Ovary (tissue), 9 donors: ENCODE data around the gene NPAS3. TPM values are rescaled to one million over a fixed set of nuclear protein-coding genes. Genes with fewer than 3 reads are reported as not detected.

Experiments
- DNase-seq, 5 donors: peaks; one replicate each; pipeline ENCODE4 v3.0.0-alpha.2; 2019 to 2020
- H3K27ac ChIP-seq, 2 donors: fragments of 200-600 bp; one replicate each; pipeline versions ENCODE4 v1.5.1 to v1.8.0; 2019 to 2022
- H3K27me3 ChIP-seq: fragments of 200-600 bp; one replicate; pipeline ENCODE4 v1.8.0; 2022
- H3K36me3 ChIP-seq: fragments of 200-600 bp; sonication (generic); one replicate; pipeline ENCODE4 v1.5.1; 2019
- H3K4me1 ChIP-seq: one replicate; pipeline ENCODE4 v1.8.1; 2013; ENCODE audit warnings: mild to moderate bottlenecking, moderate library complexity; ENCODE audit not compliant: insufficient read depth
- H3K4me3 ChIP-seq: fragments of 200-600 bp; sonication (generic); one replicate; pipeline ENCODE4 v1.5.1; 2017
- H3K9me3 ChIP-seq, 2 donors: fragments of 200-600 bp in 1 of 2; sonication (generic) in 1 of 2; one replicate each; pipeline versions ENCODE4 v1.5.1 to v1.8.1; 2013 to 2019; ENCODE audit warnings: mild to moderate bottlenecking in 1 of 2, moderate library complexity in 1 of 2
- EP300 ChIP-seq: sonication (generic); formaldehyde crosslinking; IDR thresholded peaks from one replicate; pipeline ENCODE4 v1.6.1; 2017; ENCODE audit warnings: antibody characterized with exemption
- POLR2A ChIP-seq: fragments of 450-650 bp; IDR thresholded peaks from one replicate; pipeline ENCODE4 v1.6.1; 2017; ENCODE audit warnings: antibody characterized with exemption, mild to moderate bottlenecking, moderate library complexity
- WGBS, 3 donors: extraction: QIAGEN DNeasy Blood & Tissue Kit in 1 of 3; methylation state at CpG; one replicate each; pipeline versions ENCODE4 v1.1.5 to v1.1.7; 2013 to 2017; 5-methylcytosine and 5-hydroxymethylcytosine counted together
- intact Hi-C, 4 donors: fragments of 100-400 bp; cut with DNase I; formaldehyde crosslinking; loops; one replicate each; pipeline versions ENCODE4 v1.11.0 to v1.15.1; 2022 to 2023
- polyA plus RNA-seq, 2 donors: library from polyadenylated mRNA; stranded (reverse); fragments of 200-250 nt in 1 of 2; fragments of 350-450 nt in 1 of 2; fragmentation: Illumina TruSeq in 1 of 2; extraction: RNeasy Lipid Tissue Mini Kit (QIAGEN cat#74804) in 1 of 2; gene quantifications; one replicate each; pipeline ENCODE4 v1.2.3, GENCODE V29; 2013 to 2014
- total RNA-seq, 7 donors: library from RNA; depleted of rRNA in 2 of 7; stranded (reverse); fragments of >200 nt in 2 of 7; fragmentation: NEBNext Ultra II Directional in 3 of 7; extraction: Animal tissue kit (Norgen Biotek cat#: 25700) in 3 of 7; gene quantifications; one replicate each; pipeline versions ENCODE4 v1.1.0 to v1.2.4, GENCODE V29; 2016 to 2023
- TF ChIP-seq, protein P1 (sequence below), 3 donors: fragments of 450-650 bp in 2 of 3; fragments of 200-600 bp in 1 of 3; IDR thresholded peaks; one replicate each; pipeline versions ENCODE4 v1.5.1 to v1.8.0; 2016 to 2022; ENCODE audit warnings: antibody characterized with exemption in 3 of 3, mild to moderate bottlenecking in 1 of 3
- donor health status: DM: no; HTN: no; CAD: no; lungs with moderate emphysema.
- donor health status: DM: no; HTN: no; CAD: no.
- donor health status: Bipolar disorder and iron deficiency.
- donor health status: DM: yes; HTN: yes; CAD: no.
- donor health status: DM: no; HTN: no; CAD: no.
- donor health status: DM: yes; HTN: yes; CAD: no.

Gene NPAS3
- total and polyA plus RNA-seq, 9 donors, result 1.9 to 15.4 (median 11.4) TPM

DNA sequence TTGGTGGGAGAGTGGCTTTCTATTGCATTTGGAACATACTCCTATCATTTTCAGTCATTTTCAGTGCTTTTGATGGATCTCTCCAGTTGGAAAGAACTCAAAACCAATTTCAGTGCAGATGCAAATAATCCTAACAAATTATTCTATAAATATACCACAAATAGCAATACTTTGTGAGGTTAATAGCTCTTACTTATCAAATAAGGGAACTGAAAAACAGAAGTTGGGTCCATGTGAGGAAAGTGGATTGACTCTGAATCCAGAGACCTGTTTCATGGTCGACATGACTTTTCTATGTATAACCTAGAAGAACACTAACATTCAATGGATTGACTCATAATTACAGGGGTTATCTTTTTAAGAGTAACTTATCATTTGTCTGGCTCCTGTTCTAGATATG lies 763.6 kb downstream of the NPAS3 start:
- H3K27ac ChIP-seq, result no peak overlapping the region
- no peaks in the 10 kb centered on the region for H3K27me3 ChIP-seq
- intact Hi-C loops, result no loop called here
- no peaks in the 10 kb centered on the region for H3K4me1 ChIP-seq
- TF ChIP-seq, protein P1, sequence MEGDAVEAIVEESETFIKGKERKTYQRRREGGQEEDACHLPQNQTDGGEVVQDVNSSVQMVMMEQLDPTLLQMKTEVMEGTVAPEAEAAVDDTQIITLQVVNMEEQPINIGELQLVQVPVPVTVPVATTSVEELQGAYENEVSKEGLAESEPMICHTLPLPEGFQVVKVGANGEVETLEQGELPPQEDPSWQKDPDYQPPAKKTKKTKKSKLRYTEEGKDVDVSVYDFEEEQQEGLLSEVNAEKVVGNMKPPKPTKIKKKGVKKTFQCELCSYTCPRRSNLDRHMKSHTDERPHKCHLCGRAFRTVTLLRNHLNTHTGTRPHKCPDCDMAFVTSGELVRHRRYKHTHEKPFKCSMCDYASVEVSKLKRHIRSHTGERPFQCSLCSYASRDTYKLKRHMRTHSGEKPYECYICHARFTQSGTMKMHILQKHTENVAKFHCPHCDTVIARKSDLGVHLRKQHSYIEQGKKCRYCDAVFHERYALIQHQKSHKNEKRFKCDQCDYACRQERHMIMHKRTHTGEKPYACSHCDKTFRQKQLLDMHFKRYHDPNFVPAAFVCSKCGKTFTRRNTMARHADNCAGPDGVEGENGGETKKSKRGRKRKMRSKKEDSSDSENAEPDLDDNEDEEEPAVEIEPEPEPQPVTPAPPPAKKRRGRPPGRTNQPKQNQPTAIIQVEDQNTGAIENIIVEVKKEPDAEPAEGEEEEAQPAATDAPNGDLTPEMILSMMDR (IDR thresholded peaks at IDR 0.05), result no peak
- TF ChIP-seq POLR2A, result no peak
- TF ChIP-seq EP300, result no peak
- WGBS, 3 donors, result 82 to 91% (median 84%) methylated on average over 1 of the region's 1 CpG
- H3K9me3 ChIP-seq, result no peaks in the 10 kb centered on the region
- no peak overlapping the region for H3K4me3 ChIP-seq
- H3K36me3 ChIP-seq, result no peaks in the 10 kb centered on the region
- DNase-seq, result no peak

DNA sequence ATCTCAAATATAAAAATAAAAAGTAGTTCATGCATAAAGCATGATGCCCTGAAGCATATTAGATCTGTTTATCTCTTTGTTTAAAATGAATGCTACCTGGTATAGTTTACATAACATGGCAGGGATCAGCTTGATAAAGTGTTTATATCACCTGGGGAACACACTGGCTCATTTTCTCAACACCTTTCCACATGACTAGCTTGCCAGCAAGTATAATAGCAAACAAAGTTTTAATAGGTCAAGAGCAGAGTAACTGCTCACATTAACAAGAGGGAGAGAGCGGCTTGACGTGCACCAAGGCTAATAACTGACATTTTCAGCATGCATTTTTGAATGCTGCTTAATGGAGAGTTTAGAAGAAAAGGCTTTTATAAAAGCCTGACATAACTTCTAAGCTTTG lies 765.8 kb downstream of the NPAS3 start:
- Histone ChIP-seq H3K4me1 (no peaks in the 10 kb centered on the region), H3K4me3 (no peak overlapping the region), H3K36me3 (no peaks in the 10 kb centered on the region), H3K27ac (no peak overlapping the region), H3K27me3 (no peaks in the 10 kb centered on the region), H3K9me3 (no peaks in the 10 kb centered on the region)
- 91 to 93% (median 91%) methylated on average over 2 of the region's 2 CpGs for WGBS, 3 donors
- intact Hi-C loops, result no loop called here
- TF ChIP-seq, protein P1 (IDR thresholded peaks at IDR 0.05), result no peak
- TF ChIP-seq POLR2A (no peak), EP300 (no peak)
- DNase-seq, result no peak

DNA sequence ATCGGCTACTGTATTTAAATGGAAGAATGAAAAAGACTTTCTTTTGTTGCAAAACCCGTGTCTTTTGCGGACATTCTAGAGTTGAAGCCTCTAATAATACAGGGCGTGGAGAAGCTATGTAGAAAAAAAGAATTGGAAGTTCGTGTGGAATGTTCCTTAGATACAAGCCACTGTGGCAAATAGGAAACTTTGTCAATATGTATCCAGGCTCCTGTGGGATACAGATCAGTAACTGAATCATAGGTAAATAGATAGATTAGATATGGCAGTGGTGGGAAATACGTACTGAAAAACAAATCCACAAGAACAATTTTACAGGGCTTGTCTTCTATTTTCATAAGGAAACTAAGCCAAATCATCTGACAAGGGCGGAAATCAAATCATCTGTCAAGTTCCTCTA lies 766.8 kb downstream of the NPAS3 start:
- H3K36me3 ChIP-seq, result no peaks in the 10 kb centered on the region
- DNase-seq, result no peak
- no peaks in the 10 kb centered on the region for H3K4me1 ChIP-seq
- H3K4me3 ChIP-seq, result no peak overlapping the region
- H3K9me3 ChIP-seq, result no peaks in the 10 kb centered on the region
- TF ChIP-seq, protein P1 (IDR thresholded peaks at IDR 0.05), result no peak
- TF ChIP-seq POLR2A (no peak), EP300 (no peak)
- 91 to 92% (median 92%) methylated on average over 7 of the region's 7 CpGs for WGBS, 3 donors
- intact Hi-C loops, result no loop called here
- H3K27me3 ChIP-seq, result no peaks in the 10 kb centered on the region
- H3K27ac ChIP-seq, result no peak overlapping the region

DNA sequence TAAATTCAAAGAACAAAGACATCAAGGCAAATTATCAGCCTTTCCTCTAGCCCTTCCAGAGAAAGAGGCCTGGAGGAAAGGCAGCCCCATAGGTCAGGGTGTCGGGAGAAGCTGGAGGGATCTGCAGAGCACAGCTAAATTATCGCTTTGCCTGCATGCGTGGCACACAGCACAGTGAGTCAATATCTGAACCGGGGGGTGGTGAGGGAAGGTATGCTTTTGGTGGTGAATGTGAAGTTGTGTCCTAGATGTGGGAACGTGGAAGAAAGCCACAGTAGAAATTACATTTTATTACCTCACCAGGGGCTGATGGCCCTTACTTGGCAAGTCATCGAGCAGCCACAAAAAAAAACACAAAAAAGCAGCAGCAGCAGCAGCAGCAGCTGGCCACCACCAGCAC lies 769.0 kb downstream of the NPAS3 start:
- no peak for DNase-seq

More for the DNA sequence above, 769.0 kb downstream of the NPAS3 start:
- Histone ChIP-seq H3K9me3 (no peaks in the 10 kb centered on the region), H3K27ac (no peak overlapping the region), H3K36me3 (no peaks in the 10 kb centered on the region), H3K4me1 (no peaks in the 10 kb centered on the region), H3K4me3 (no peak overlapping the region), H3K27me3 (no peaks in the 10 kb centered on the region)
- TF ChIP-seq, protein P1 (IDR thresholded peaks at IDR 0.05), result no peak
- TF ChIP-seq POLR2A (no peak), EP300 (no peak)
- 75 to 84% (median 81%) methylated on average over 6 of the region's 6 CpGs for WGBS, 3 donors
- intact Hi-C loops, result no loop called here
